Upper lobe of left lung (tissue), 4 donors: ENCODE results near the gene ZNF138.

Experiments
- CTCF ChIP-seq, 6 experiments: fragments of 450-650 bp in 4 of 6; fragments of 200-600 bp in 2 of 6; sonication (generic) in 2 of 6; IDR thresholded peaks; one replicate each; pipeline ENCODE4 v1.5.1; 2016 to 2019; ENCODE audit warnings: antibody characterized with exemption in 6 of 6
- POLR2A ChIP-seq, 4 donors: fragments of 450-650 bp; IDR thresholded peaks; one replicate each; pipeline ENCODE4 v1.5.1; 2016 to 2017; ENCODE audit warnings: antibody characterized with exemption in 4 of 4, mild to moderate bottlenecking in 2 of 4
- POLR2AphosphoS5 ChIP-seq, 2 donors: sonication (generic); formaldehyde crosslinking; IDR thresholded peaks; one replicate each; pipeline ENCODE4 v1.5.1; 2017; ENCODE audit warnings: antibody characterized with exemption in 2 of 2

- TF ChIP-seq CTCF (IDR thresholded peaks at IDR 0.05) (no peak), POLR2A (IDR thresholded peaks at IDR 0.05) (no peak), POLR2AphosphoS5 (IDR thresholded peaks at IDR 0.05) (no peak)
These were observed 78.3 kb downstream of the ZNF138 start for GRCh38 chr7:64872351-64873154.
